Fibroblast of villous mesenchyme (primary cell): ENCODE data around the gene DBP. TPM values are rescaled to one million over a fixed set of nuclear protein-coding genes. Genes with fewer than 3 reads are reported as not detected.
"Not testable (repeated sequence)": the region's sequence is repeated elsewhere in the genome, so short reads cannot be mapped to it uniquely, and the experiment has no call there.

Source experiments
- DNase-seq: peaks from one replicate; pipeline ENCODE4 v3.0.0-alpha.2; 2010; ENCODE audit warnings: low read depth
- H3K4me3 ChIP-seq: 2 replicates; pipeline ENCODE4 v1.5.1; 2011; ENCODE audit warnings: low read depth, mild to moderate bottlenecking, low read length
- CTCF ChIP-seq: IDR thresholded peaks from 2 replicates; pipeline ENCODE4 v1.5.1; 2012; ENCODE audit warnings: low read depth, mild to moderate bottlenecking, low read length; ENCODE audit not compliant: insufficient read depth
- total RNA-seq: library from RNA; depleted of rRNA; stranded (reverse); fragments of >200 nt; gene quantifications from 2 replicates; pipeline ENCODE4 v1.2.3, GENCODE V29; 2012

DBP gene
- total RNA-seq, 1 donor, result 6.9 TPM

- H3K4me3 ChIP-seq, result no peak overlapping the region
- TF ChIP-seq CTCF, result no peak
- DNase-seq, result no peak
These were observed 21.3 kb upstream of the DBP start for GRCh38 chr19:48658483-48658882.

GRCh38 chr19:48657828-48658227 lies 20.6 kb upstream of the DBP start:
- not testable (repeated sequence) for DNase-seq

GRCh38 chr19:48656840-48657474 lies 19.8 kb upstream of the DBP start:
- peak; percentile 82 for DNase-seq
- no peak overlapping the region for H3K4me3 ChIP-seq
- no peak for TF ChIP-seq CTCF

More at GRCh38 chr19:48657828-48658227, 20.6 kb upstream of the DBP start:
- H3K4me3 ChIP-seq, result not testable (repeated sequence)

- DNase-seq, result peak; percentile 41
- H3K4me3 ChIP-seq, result no peak overlapping the region
- no peak for TF ChIP-seq CTCF
These were observed 17.3 kb upstream of the DBP start for GRCh38 chr19:48654299-48655059.

DNA sequence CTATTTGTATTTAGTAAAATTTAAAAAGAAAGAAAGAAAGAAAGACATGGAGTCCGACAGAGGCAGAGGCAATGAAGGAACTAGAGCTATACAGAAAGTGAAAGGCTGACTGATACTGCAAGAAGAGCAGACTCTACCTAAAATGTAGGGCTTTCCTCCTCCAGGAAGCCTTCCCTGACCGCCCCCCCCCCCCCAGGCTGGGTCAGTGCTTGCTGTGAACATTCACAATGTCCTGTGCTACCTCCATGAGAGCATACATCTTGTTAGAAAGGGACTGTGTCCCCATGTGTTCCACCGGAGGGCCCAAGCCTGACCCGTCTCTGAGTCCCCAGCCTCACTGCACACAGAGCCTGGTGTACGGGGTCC lies 14.5 kb upstream of the DBP start:
- no peak for TF ChIP-seq CTCF
- DNase-seq, result no peak
- H3K4me3 ChIP-seq, result no peak overlapping the region

DNA sequence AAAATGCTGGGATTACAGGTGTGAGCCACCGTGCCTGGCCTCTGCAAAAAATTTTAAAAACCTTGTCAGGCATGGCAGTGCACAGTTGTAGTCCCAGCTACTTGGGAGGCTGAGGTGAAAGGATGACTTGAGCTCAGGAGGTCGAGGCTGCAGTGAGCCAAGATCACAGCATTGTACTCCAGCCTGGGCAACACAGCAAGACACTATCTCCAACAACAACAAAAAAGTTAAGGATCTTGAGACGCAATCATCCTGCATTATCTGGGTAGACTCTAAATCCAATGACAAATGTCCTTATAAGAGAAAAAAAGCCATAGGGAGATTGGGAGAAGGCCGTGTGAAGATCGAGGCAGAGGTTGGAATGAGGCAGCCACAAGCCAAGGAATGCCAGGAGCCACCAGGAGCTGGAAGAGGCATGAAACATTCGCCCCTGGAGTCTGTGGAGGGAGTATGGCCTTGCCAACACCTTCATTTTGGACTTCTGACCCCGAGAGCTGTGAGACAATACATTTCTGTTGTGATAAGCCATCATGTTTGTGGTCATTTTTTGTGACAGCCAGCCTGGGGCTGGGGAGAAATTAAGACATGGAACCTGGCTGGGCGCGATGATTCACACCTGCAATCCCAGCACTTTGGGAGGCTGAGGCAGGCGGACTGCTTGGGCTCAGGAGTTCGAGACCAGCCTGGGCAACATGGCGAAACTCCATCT lies 13.9 kb upstream of the DBP start:
- no peak for TF ChIP-seq CTCF
- DNase-seq, result no peak
- H3K4me3 ChIP-seq, result no peak overlapping the region

- no peak overlapping the region for H3K4me3 ChIP-seq
- no peak for TF ChIP-seq CTCF
- no peak for DNase-seq
These were observed 11.0 kb upstream of the DBP start for GRCh38 chr19:48648134-48648533.
